NCI-H2227 (cell line): Measurements from ENCODE around the gene ANO8.

Experiments
- DNase-seq: peaks from one replicate; lab custom pipeline; 2025; ENCODE audit not compliant: unreplicated experiment; lab: John Stamatoyannopoulos, UW

Gene ANO8

DNA sequence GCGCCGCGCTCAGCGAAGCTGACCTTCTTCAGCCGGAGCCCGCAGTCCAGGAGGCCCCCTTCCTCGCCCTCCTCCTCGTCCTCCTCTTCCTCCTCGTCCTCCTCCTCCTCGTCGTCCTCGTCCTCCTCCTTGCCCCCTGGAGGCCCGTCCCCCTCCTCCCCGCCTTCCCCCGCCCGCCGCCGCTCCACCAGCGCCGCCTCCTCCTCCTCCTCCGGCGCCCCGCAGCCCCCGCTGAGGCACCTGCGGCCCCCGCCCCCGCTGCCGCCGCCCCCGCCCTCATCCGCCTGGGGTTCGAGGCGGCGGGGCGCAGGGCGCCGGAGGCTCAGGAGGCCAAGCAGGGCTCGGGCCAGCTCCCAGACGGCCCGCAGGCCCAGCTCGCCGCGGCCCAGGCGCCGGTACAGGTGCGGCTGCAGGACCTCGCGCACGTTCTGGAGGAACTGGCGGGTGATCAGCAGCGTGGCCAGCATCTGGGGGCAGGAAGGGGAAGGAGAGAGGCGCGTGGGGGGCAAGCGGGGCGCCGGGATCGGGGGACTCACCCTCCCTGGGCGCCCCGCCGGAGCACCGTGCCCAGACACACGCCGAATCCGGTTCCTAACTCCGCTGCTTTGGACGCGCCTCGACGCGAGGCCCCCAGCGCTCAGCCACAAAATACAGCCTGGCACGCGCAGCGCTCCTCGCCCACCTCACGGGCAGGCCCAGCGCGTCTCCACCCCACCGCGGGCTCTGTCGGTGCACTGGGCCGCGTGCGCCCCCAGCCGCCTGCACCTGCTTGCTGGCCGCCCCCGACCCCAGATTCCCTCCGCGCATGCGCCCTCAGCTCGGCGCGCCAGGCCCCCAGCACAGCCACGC lies 5.9 kb downstream of the ANO8 start:
- DNase-seq, result no peak

DNA sequence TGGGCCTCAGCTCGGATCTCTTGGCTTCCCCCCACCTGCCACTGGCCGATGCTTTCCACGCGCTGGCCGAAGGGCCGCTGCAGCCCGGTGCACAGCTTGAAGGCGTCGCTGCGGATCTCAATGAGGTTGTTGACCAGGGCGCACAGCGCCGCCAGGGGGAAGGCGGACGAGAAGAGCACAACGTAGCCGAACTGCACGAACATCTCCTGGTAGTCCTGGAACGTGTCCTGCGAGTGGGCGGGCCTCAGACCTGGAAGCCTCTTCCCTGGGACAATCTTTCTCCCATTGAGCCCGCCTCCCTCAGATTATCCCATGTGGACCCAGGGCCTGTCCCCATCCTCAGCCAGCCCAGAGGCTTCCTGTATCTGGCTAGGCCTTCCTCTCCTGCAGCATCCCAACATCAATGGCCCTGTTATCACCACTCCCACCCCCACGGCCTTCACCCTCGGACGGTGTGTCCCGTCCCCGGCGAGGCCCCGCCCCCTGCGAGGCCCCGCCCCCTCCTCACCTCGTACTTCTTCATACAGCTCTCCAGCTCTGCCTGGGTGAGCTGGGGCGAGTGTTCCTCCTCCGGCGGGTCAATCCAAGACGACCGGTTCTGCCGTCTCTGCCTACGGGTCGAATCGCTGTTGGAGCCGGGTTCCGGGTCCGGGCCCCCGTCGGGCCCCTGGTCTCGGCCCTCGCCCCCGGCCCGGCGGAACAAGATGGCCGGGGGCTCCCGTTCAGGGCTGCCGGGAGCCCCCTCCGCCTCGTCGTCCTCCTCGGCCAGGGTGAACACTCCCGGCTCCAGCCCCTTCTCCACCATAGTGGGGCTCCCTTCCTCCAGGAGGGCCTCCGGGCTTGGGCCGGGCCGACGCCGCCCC lies 6.8 kb downstream of the ANO8 start:
- no peak for DNase-seq

GRCh38 chr19:17327068-17327653 lies 7.5 kb downstream of the ANO8 start:
- no peak for DNase-seq

DNA sequence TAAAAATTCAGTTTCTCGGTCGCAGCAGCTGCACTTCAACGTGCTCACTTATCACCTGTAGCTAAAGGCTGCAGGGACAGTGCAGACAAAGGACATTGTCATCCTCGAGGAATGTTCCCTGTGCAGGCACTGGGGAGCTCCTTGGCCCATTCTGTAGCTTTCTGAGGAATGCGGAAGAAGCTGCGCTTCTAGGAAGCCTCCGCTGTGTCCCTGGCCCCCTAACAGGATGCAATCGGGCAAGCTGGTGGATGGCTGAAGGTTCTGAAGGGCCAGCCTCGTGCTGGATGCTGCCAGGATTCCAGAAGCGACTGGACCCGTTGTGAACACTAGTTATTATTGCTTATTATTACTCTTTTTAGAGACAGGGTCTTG lies 8.1 kb downstream of the ANO8 start:
- no peak for DNase-seq

- DNase-seq, result no peak
These were observed 8.6 kb downstream of the ANO8 start for GRCh38 chr19:17325881-17326594.

GRCh38 chr19:17325133-17325532 lies 9.5 kb downstream of the ANO8 start:
- no peak for DNase-seq

GRCh38 chr19:17324357-17325114 lies 10.1 kb downstream of the ANO8 start:
- DNase-seq, result no peak

- DNase-seq, result no peak
These were observed 10.7 kb downstream of the ANO8 start for GRCh38 chr19:17323964-17324332.

GRCh38 chr19:17323300-17323963 lies 11.2 kb downstream of the ANO8 start:
- DNase-seq, result no peak

- DNase-seq, result no peak
These were observed 11.8 kb downstream of the ANO8 start for GRCh38 chr19:17322854-17323253.

GRCh38 chr19:17321655-17322489 lies 12.8 kb downstream of the ANO8 start:
- DNase-seq, result no peak

DNA sequence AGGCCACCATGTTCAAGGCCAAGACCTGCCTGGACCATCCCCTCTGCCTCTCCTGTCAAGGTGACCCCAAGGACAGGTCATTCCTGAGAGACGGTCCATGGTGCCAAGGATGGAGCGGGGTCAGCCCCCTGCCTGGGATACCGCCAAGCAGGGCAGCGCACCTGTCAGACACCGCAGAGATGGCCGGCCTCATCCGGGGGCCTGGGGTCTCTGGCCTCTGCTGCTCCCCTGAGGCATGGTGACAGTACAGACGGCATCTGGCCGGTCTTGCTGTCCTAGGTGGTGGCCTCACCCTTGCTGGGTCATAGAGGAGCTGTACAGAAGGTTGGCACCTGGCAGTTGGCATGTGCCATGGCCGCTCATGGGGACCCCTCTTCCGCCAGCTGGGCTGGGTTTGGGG lies 14.2 kb downstream of the ANO8 start:
- no peak for DNase-seq

GRCh38 chr19:17319473-17320238 lies 15.0 kb downstream of the ANO8 start:
- no peak for DNase-seq

DNA sequence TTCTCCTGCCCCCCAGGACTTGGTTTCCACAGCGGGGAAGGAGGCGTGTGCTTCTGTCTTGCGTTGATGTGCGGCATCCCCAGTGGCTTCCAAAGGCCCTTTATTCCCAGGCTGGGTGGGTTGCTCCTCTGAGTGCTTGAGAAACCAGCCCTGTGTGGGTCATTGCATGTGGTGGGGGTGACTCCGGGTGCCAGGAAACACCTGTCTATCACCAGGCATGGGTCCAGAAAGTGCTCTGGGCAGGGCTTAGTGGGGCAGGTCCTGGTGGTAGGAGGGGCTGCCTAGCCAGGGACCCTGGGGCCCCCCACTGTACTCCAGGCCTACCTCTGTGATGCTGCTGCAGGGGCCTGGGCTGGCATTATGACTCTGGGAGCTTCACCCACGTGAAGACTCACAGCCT lies 15.7 kb downstream of the ANO8 start:
- DNase-seq, result no peak

DNA sequence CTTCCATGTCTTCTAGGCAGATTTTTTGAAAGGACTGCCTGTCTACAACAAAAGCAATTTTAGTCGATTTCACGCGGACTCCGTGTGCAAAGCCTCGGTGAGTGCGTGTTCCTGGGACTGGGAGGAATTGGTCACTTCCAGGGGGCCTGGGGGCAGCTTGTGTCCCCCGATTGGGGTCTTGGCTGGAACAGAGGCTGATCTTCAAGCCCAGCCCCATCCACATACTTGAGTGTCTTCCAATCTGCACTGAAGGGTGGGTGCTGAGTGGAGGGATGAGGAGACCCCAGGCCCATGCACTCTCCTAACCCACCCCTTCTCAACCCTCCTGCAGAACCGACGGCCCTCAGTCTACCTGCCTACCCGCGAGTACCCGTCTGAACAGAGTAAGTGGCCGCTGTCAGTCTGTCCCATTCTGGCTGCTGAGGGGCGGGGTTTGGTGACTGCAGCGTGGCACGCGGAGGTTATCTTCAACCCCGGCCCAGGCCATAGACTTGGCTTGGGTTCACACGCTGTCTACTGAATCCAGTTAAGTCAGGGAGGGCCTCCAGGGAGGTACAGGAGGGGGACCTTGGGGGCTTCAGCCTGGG lies 20.6 kb downstream of the ANO8 start:
- DNase-seq, result no peak

GRCh38 chr19:17312189-17313113 lies 22.2 kb downstream of the ANO8 start:
- DNase-seq, result no peak
